DOHH2 (cell line): ENCODE results near the gene ST8SIA6.

ENCODE experiments used
- EZH2phosphoT487 ChIP-seq: fragments of 200-600 bp; sonication (generic); IDR thresholded peaks from 2 replicates; pipeline ENCODE4 v1.6.1; 2017; ENCODE audit warnings: borderline replicate concordance, mild to moderate bottlenecking, antibody characterized with exemption, low read length, moderate library complexity, mixed read lengths
- TF ChIP-seq, protein P1 (sequence below): fragments of 200-600 bp; sonication (generic); IDR thresholded peaks from one replicate; pipeline ENCODE4 v1.5.1; 2014; ENCODE audit warnings: antibody characterized with exemption, mild to moderate bottlenecking, low read depth, low read length; ENCODE audit not compliant: poor library complexity, severe bottlenecking

GRCh38 chr10:17348501-17349349, 105.7 kb downstream of the ST8SIA6 start:
- TF ChIP-seq, protein P1, sequence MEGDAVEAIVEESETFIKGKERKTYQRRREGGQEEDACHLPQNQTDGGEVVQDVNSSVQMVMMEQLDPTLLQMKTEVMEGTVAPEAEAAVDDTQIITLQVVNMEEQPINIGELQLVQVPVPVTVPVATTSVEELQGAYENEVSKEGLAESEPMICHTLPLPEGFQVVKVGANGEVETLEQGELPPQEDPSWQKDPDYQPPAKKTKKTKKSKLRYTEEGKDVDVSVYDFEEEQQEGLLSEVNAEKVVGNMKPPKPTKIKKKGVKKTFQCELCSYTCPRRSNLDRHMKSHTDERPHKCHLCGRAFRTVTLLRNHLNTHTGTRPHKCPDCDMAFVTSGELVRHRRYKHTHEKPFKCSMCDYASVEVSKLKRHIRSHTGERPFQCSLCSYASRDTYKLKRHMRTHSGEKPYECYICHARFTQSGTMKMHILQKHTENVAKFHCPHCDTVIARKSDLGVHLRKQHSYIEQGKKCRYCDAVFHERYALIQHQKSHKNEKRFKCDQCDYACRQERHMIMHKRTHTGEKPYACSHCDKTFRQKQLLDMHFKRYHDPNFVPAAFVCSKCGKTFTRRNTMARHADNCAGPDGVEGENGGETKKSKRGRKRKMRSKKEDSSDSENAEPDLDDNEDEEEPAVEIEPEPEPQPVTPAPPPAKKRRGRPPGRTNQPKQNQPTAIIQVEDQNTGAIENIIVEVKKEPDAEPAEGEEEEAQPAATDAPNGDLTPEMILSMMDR, result no peak
- no peak for TF ChIP-seq EZH2phosphoT487
